HEK293 (cell line): ENCODE measurements around the gene LMAN1L.

Experiments used
- GLI4 ChIP-seq: fragments of 450-650 bp; formaldehyde crosslinking; IDR thresholded peaks from 2 replicates; pipeline ENCODE4 v1.5.1; 2016; ENCODE audit warnings: missing biosample characterization, missing genetic modification characterization
- HOXA7 ChIP-seq: sonication (generic); formaldehyde crosslinking; IDR thresholded peaks from 2 replicates; pipeline ENCODE4 v1.8.1; 2022; ENCODE audit warnings: missing genetic modification reagents, borderline replicate concordance
- HOXD13 ChIP-seq: sonication (generic); formaldehyde crosslinking; IDR thresholded peaks from 2 replicates; pipeline ENCODE4 v1.8.0; 2022; ENCODE audit warnings: missing genetic modification reagents, borderline replicate concordance
- KLF1 ChIP-seq: fragments of 450-650 bp; formaldehyde crosslinking; IDR thresholded peaks from 2 replicates; pipeline ENCODE4 v1.5.1; 2016; ENCODE audit warnings: missing biosample characterization, missing genetic modification characterization
- KLF17 ChIP-seq: fragments of 450-650 bp; formaldehyde crosslinking; IDR thresholded peaks from 2 replicates; pipeline ENCODE4 v1.5.1; 2016; ENCODE audit warnings: missing biosample characterization, missing genetic modification characterization
- PATZ1 ChIP-seq: fragments of 450-650 bp; formaldehyde crosslinking; IDR thresholded peaks from 2 replicates; pipeline ENCODE4 v1.5.1; 2016; ENCODE audit warnings: missing biosample characterization, missing genetic modification characterization
- SCRT2 ChIP-seq: fragments of 450-650 bp; formaldehyde crosslinking; IDR thresholded peaks from 2 replicates; pipeline ENCODE4 v1.5.1; 2016; ENCODE audit warnings: missing biosample characterization, missing genetic modification characterization
- SP2 ChIP-seq: fragments of 450-650 bp; formaldehyde crosslinking; IDR thresholded peaks from 2 replicates; pipeline ENCODE4 v1.5.1; 2016; ENCODE audit warnings: missing biosample characterization, missing genetic modification characterization
- ZBTB1 ChIP-seq: fragments of 450-650 bp; formaldehyde crosslinking; IDR thresholded peaks from 2 replicates; pipeline ENCODE4 v1.5.1; 2016; ENCODE audit warnings: missing biosample characterization, missing genetic modification characterization
- ZFHX2 ChIP-seq: fragments of 450-650 bp; formaldehyde crosslinking; conservative IDR thresholded peaks from 2 replicates; pipeline ENCODE4 v1.5.1; 2016; ENCODE audit warnings: missing biosample characterization, missing genetic modification characterization
- ZNF112 ChIP-seq: fragments of 450-650 bp; formaldehyde crosslinking; IDR thresholded peaks from 2 replicates; pipeline ENCODE4 v1.5.0; 2017; ENCODE audit warnings: missing biosample characterization, missing genetic modification characterization
- ZNF214 ChIP-seq: fragments of 450-650 bp; formaldehyde crosslinking; IDR thresholded peaks from 2 replicates; pipeline ENCODE4 v1.5.1; 2017; ENCODE audit warnings: missing biosample characterization, mild to moderate bottlenecking, missing genetic modification characterization, borderline replicate concordance
- ZNF23 ChIP-seq: fragments of 450-650 bp; formaldehyde crosslinking; IDR thresholded peaks from 2 replicates; pipeline ENCODE4 v1.5.1; 2016; ENCODE audit warnings: missing biosample characterization, missing genetic modification characterization, borderline replicate concordance
- ZNF24 ChIP-seq: fragments of 450-650 bp; formaldehyde crosslinking; IDR thresholded peaks from 2 replicates; pipeline ENCODE4 v1.5.1; 2016; ENCODE audit warnings: missing biosample characterization, missing genetic modification characterization
- ZNF280C ChIP-seq: fragments of 450-650 bp; formaldehyde crosslinking; IDR thresholded peaks from 2 replicates; pipeline ENCODE4 v1.5.1; 2016; ENCODE audit warnings: missing biosample characterization, missing genetic modification characterization
- ZNF280D ChIP-seq: fragments of 450-650 bp; formaldehyde crosslinking; IDR thresholded peaks from 2 replicates; pipeline ENCODE4 v1.5.1; 2016; ENCODE audit warnings: missing biosample characterization, missing genetic modification characterization
- ZNF335 ChIP-seq: fragments of 450-650 bp; formaldehyde crosslinking; conservative IDR thresholded peaks from 2 replicates; pipeline ENCODE4 v1.5.1; 2016; ENCODE audit warnings: missing biosample characterization, missing genetic modification characterization
- ZNF341 ChIP-seq: fragments of 450-650 bp; formaldehyde crosslinking; IDR thresholded peaks from 2 replicates; pipeline ENCODE4; 2016; ENCODE audit warnings: low read depth, missing biosample characterization, missing genetic modification characterization
- ZNF433 ChIP-seq: fragments of 450-650 bp; formaldehyde crosslinking; IDR thresholded peaks from 2 replicates; pipeline ENCODE4 v1.5.1; 2016; ENCODE audit warnings: missing biosample characterization, missing genetic modification characterization, low read depth
- ZNF501 ChIP-seq: fragments of 450-650 bp; formaldehyde crosslinking; IDR thresholded peaks from 2 replicates; pipeline ENCODE4 v1.5.1; 2016; ENCODE audit warnings: missing biosample characterization, missing genetic modification characterization
- ZNF510 ChIP-seq: fragments of 450-650 bp; formaldehyde crosslinking; IDR thresholded peaks from 2 replicates; pipeline ENCODE4 v1.5.1; 2018; ENCODE audit warnings: mild to moderate bottlenecking, missing genetic modification characterization, missing biosample characterization; ENCODE audit not compliant: insufficient replicate concordance
- ZNF544 ChIP-seq: fragments of 450-650 bp; formaldehyde crosslinking; IDR thresholded peaks from 2 replicates; pipeline ENCODE4 v1.5.0; 2017; ENCODE audit warnings: missing biosample characterization, missing genetic modification characterization
- ZNF692 ChIP-seq: fragments of 450-650 bp; formaldehyde crosslinking; IDR thresholded peaks from 2 replicates; pipeline ENCODE4 v1.5.1; 2016; ENCODE audit warnings: missing biosample characterization, missing genetic modification characterization
- ZNF785 ChIP-seq: fragments of 450-650 bp; formaldehyde crosslinking; IDR thresholded peaks from 2 replicates; pipeline ENCODE4 v1.5.1; 2016; ENCODE audit warnings: missing biosample characterization, missing genetic modification characterization
- ZNF791 ChIP-seq: fragments of 450-650 bp; formaldehyde crosslinking; IDR thresholded peaks from 2 replicates; pipeline ENCODE4 v1.5.1; 2016; ENCODE audit warnings: missing biosample characterization, missing genetic modification characterization
- ZNF837 ChIP-seq: fragments of 450-650 bp; formaldehyde crosslinking; IDR thresholded peaks from 2 replicates; pipeline ENCODE4 v1.5.1; 2016; ENCODE audit warnings: missing biosample characterization, missing genetic modification characterization
- ZSCAN18 ChIP-seq: fragments of 450-650 bp; formaldehyde crosslinking; IDR thresholded peaks from 2 replicates; pipeline ENCODE4 v1.5.1; 2016; ENCODE audit warnings: missing biosample characterization, missing genetic modification characterization

Gene LMAN1L

GRCh38 chr15:74873756-74874424 is 61.3 kb downstream of the LMAN1L start (continued):
- TF ChIP-seq ZNF791 (no peak), SCRT2 (tag by site-specific recombination) (no peak), ZNF544 (tag by site-specific recombination) (no peak), ZNF23 (tag by site-specific recombination) (no peak), ZFHX2 (tag by site-specific recombination) (peak; percentile 66), ZNF433 (tag by site-specific recombination) (no peak), ZNF280D (tag by site-specific recombination) (no peak), ZNF510 (tag by site-specific recombination) (no peak), ZNF837 (no peak), ZNF692 (no peak), ZNF112 (tag by site-specific recombination) (no peak), PATZ1 (peak; percentile 70; the same call in 1 of the 2 replicates), KLF1 (no peak), HOXA7 (no peak), ZNF785 (tag by site-specific recombination) (peak; percentile 47; the same call in 1 of the 2 replicates), ZSCAN18 (no peak), GLI4 (tag by site-specific recombination) (no peak; the same call in 1 of the 2 replicates), ZBTB1 (no peak), ZNF214 (tag by site-specific recombination) (no peak), SP2 (tag by site-specific recombination) (no peak; the same call in 1 of the 2 replicates), ZNF501 (tag by site-specific recombination) (no peak), HOXD13 (no peak), ZNF24 (tag by site-specific recombination) (no peak), KLF17 (no peak), ZNF341 (tag by site-specific recombination) (peak; percentile 33; the same call in 1 of the 2 replicates), ZNF280C (tag by site-specific recombination) (no peak), ZNF335 (tag by site-specific recombination) (no peak; the same call in 1 of the 2 replicates)
